Measurements from ENCODE around the gene PRKAR1B. TPM values are rescaled to one million over a fixed set of nuclear protein-coding genes. Genes with fewer than 3 reads are reported as not detected.

The PRKAR1B gene
- polyA plus RNA-seq, 1 of the 3 experiments (the other 2 are of a cell fraction), result 63.7 TPM

DNA sequence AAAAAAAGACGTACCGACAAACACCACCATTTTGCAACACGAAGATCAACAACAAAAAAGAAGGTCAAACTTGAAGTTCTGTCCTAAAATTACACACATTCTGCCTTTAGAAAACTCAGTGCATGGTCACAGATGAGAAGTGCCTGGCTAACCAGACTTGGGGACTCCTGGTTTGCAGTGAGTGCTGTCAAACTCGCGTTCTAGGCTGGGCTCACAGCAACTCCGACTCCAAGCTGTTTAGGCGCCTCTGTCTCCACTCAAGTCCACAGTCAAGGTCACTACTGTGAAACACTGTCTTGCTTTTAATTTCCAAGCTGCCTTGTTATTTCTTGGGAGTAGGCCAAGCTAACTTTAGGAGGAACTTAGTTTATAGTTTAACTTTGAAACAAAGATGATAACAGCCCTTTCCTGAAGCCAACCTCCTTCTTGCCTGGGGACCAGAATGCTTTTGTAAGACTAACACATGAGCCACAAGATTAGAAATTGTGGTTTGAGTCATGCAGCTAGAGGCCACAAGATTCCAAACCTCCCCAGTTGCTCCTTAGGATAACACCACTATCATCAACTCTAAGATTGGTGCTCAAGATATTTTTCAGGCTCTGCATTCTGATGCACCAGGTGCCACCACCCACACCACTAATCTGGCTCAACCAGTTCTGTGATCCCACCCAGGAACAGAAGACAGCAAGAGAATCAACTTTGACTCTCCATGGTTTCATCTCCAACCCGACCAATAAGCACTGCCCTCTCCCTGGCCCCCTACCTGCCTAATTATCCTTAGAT, 1.7 kb downstream of the PRKAR1B start:
- Histone ChIP-seq H3K36me3 (replicated peaks in 1 of 2; ENCODE audit: control insufficient read depth in 1 of 2, insufficient read depth in 2 of 2, low read length in 1 of 2) (peaks cover 0 to 24% of the 10 kb centered on the region in 2 experiments), H3K27me3 (ENCODE audit: insufficient read depth) (no peaks in the 10 kb centered on the region), H3K27ac (ENCODE audit: low read depth in 2 of 2, low read length in 1 of 2) (peak overlapping the region in 1 of 2 experiments; percentile 41; a peak in 1 of 4 replicates), H3K4me1 (ENCODE audit: control insufficient read depth in 1 of 2, insufficient read depth in 2 of 2, low read depth in 1 of 2, low read length in 1 of 2) (peaks cover 7 to 20% of the 10 kb centered on the region in 2 experiments; a peak in 3 of 4 replicates), H3K9me3 (no peaks in the 10 kb centered on the region), H4K20me1 (ENCODE audit: insufficient read depth) (no peaks in the 10 kb centered on the region), H3K9ac (no peak overlapping the region), H3K4me3 (ENCODE audit: low read depth in 2 of 2, low read length in 1 of 2) (peak overlapping the region; percentile 73 to 83), H3K4me2 (peak overlapping the region; percentile 95), H2AFZ (ENCODE audit: low read depth) (peak overlapping the region; percentile 86), H3K79me2 (ENCODE audit: insufficient read depth) (peaks cover 41% of the 10 kb centered on the region; the same call in 1 of the 2 replicates), H3F3A (replicated peaks; ENCODE audit: insufficient read depth) (no peaks in the 10 kb centered on the region), H3K9me2 (no peaks in the 10 kb centered on the region)
- 91% methylated on average over 8 of the region's 8 CpGs for WGBS (ENCODE audit: low lambda C conversion rate)
- TF ChIP-seq RFX5 (IDR thresholded peaks at IDR 0.05; ENCODE audit: low read length), result no peak
- TF ChIP-seq SIN3A (IDR thresholded peaks at IDR 0.05; ENCODE audit: borderline replicate concordance, low read depth, low read length), result no peak
- no peak for TF ChIP-seq MXI1 (IDR thresholded peaks at IDR 0.05; ENCODE audit: low read depth, low read length)
- TF ChIP-seq EP300 (IDR thresholded peaks at IDR 0.05; ENCODE audit: borderline replicate concordance in 1 of 2, low read depth in 1 of 2, low read length in 1 of 2), result no peak
- no peak for TF ChIP-seq NRF1 (IDR thresholded peaks at IDR 0.05; ENCODE audit: low read depth, low read length)
- TF ChIP-seq, protein P1, sequence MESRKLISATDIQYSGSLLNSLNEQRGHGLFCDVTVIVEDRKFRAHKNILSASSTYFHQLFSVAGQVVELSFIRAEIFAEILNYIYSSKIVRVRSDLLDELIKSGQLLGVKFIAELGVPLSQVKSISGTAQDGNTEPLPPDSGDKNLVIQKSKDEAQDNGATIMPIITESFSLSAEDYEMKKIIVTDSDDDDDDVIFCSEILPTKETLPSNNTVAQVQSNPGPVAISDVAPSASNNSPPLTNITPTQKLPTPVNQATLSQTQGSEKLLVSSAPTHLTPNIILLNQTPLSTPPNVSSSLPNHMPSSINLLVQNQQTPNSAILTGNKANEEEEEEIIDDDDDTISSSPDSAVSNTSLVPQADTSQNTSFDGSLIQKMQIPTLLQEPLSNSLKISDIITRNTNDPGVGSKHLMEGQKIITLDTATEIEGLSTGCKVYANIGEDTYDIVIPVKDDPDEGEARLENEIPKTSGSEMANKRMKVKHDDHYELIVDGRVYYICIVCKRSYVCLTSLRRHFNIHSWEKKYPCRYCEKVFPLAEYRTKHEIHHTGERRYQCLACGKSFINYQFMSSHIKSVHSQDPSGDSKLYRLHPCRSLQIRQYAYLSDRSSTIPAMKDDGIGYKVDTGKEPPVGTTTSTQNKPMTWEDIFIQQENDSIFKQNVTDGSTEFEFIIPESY (IDR thresholded peaks at IDR 0.05; ENCODE audit: borderline replicate concordance, low read depth), result no peak
- TF ChIP-seq RCOR1 (IDR thresholded peaks at IDR 0.05; ENCODE audit: low read length), result no peak
- no peak for TF ChIP-seq EZH2phosphoT487 (IDR thresholded peaks at IDR 0.05; ENCODE audit: borderline replicate concordance, low read depth)
- no peak for TF ChIP-seq MEF2A (IDR thresholded peaks at IDR 0.05; ENCODE audit: borderline replicate concordance, low read depth)
- TF ChIP-seq GABPA (IDR thresholded peaks at IDR 0.05; ENCODE audit: low read depth), result no peak
- no peak for TF ChIP-seq GATA2 (CRISPR knock-in tag; IDR thresholded peaks at IDR 0.05)
- TF ChIP-seq JUND (IDR thresholded peaks at IDR 0.05), result no peak
- TF ChIP-seq, protein P2, sequence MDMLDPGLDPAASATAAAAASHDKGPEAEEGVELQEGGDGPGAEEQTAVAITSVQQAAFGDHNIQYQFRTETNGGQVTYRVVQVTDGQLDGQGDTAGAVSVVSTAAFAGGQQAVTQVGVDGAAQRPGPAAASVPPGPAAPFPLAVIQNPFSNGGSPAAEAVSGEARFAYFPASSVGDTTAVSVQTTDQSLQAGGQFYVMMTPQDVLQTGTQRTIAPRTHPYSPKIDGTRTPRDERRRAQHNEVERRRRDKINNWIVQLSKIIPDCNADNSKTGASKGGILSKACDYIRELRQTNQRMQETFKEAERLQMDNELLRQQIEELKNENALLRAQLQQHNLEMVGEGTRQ (IDR thresholded peaks at IDR 0.05; ENCODE audit: borderline replicate concordance, low read depth, low read length), result no peak
- no peak for TF ChIP-seq POLR2AphosphoS5 (IDR thresholded peaks at IDR 0.05; ENCODE audit: low read depth, low read length)
- TF ChIP-seq TCF12 (IDR thresholded peaks at IDR 0.05), result no peak
- no peak for TF ChIP-seq ELF1 (IDR thresholded peaks at IDR 0.05)
- DNase-seq, result no peak
- ChIA-PET CTCF (interaction anchor here (1.0 to 1.4 kb wide), 2 partner anchors 9 to 13 kb away, joined by 4 to 5 read pairs; no protein-coding TSS in a partner anchor), POLR2A (interaction anchor here (0.6 to 0.9 kb wide), 2 partner anchors 8 to 183 kb away, joined by 3 read pairs; no protein-coding TSS in a partner anchor)
